Neural cell (in vitro differentiated cells): ENCODE data around the gene CLEC3B. TPM values are rescaled to one million over a fixed set of nuclear protein-coding genes. Genes with fewer than 3 reads are reported as not detected.

ENCODE experiments used
- H2AFZ ChIP-seq: fragments of 200-600, 300-800 bp; sonication (generic), shearing (Covaris generic); 2 replicates; pipeline ENCODE4 v1.6.0; 2014; ENCODE audit warnings: low read depth, mild to moderate bottlenecking, antibody characterized with exemption, low read length, moderate library complexity
- H3F3A ChIP-seq: fragments of 200-600 bp; shearing (Covaris generic); 2 replicates; pipeline ENCODE4 v1.6.1; 2016; ENCODE audit warnings: mild to moderate bottlenecking, moderate library complexity, mixed read lengths, antibody characterized with exemption, low read length; ENCODE audit not compliant: insufficient read depth, poor library complexity, severe bottlenecking
- H3K27ac ChIP-seq: fragments of 200-600, 300-800 bp; sonication (generic), shearing (Covaris generic); 2 replicates; pipeline ENCODE4 v1.5.1; 2014; ENCODE audit warnings: mild to moderate bottlenecking, low read length, moderate library complexity
- H3K27me3 ChIP-seq: fragments of 300-800, 200-600 bp; sonication (generic), shearing (Covaris generic); 2 replicates; pipeline ENCODE4 v1.6.0; 2014; ENCODE audit warnings: mild to moderate bottlenecking, low read depth, low read length, moderate library complexity; ENCODE audit not compliant: insufficient read depth
- H3K36me3 ChIP-seq: fragments of 300-800, 200-600 bp; sonication (generic), shearing (Covaris generic); 2 replicates; pipeline ENCODE4 v1.5.1; 2014; ENCODE audit warnings: mild to moderate bottlenecking, antibody characterized with exemption, low read length, moderate library complexity; ENCODE audit not compliant: insufficient read depth
- H3K4me2 ChIP-seq: fragments of 300-800, 200-600 bp; sonication (generic), shearing (Covaris generic); 2 replicates; pipeline ENCODE4 v1.6.0; 2014; ENCODE audit warnings: mild to moderate bottlenecking, low read length
- H3K4me3 ChIP-seq: fragments of 300-800, 200-600 bp; sonication (generic), shearing (Covaris generic); 2 replicates; pipeline ENCODE4 v1.5.1; 2014; ENCODE audit warnings: mild to moderate bottlenecking, low read length, moderate library complexity
- H3K79me2 ChIP-seq: fragments of 200-600 bp; shearing (Covaris generic); replicated peaks from 2 replicates; pipeline ENCODE4 v1.6.0; 2014; ENCODE audit warnings: mild to moderate bottlenecking, low read length, moderate library complexity; ENCODE audit not compliant: insufficient read depth
- H3K9ac ChIP-seq: fragments of 300-800, 200-600 bp; sonication (generic), shearing (Covaris generic); 2 replicates; pipeline ENCODE4 v1.6.1; 2016; ENCODE audit warnings: mild to moderate bottlenecking, low read length, mixed read lengths
- H3K9me2 ChIP-seq: fragments of 200-600 bp; shearing (Covaris generic); 2 replicates; pipeline ENCODE4 v1.6.1; 2016; ENCODE audit warnings: mild to moderate bottlenecking, low read length, mixed read lengths; ENCODE audit not compliant: insufficient read depth
- H3K9me3 ChIP-seq: fragments of 200-600, 300-800 bp; sonication (generic), shearing (Covaris generic); 2 replicates; pipeline ENCODE4 v1.6.1; 2016; ENCODE audit warnings: mild to moderate bottlenecking, mixed run types, low read length, moderate library complexity, mixed read lengths
- H4K20me1 ChIP-seq: fragments of 200-600 bp; shearing (Covaris generic); 2 replicates; pipeline ENCODE4 v1.6.1; 2016; ENCODE audit warnings: mild to moderate bottlenecking, mixed run types; ENCODE audit not compliant: insufficient read depth
- CTCF ChIP-seq: fragments of 450-650 bp; IDR thresholded peaks from 2 replicates; pipeline ENCODE4 v1.5.1; 2014; ENCODE audit warnings: antibody characterized with exemption, mild to moderate bottlenecking, moderate library complexity; ENCODE audit not compliant: poor library complexity, severe bottlenecking
- EP300 ChIP-seq: fragments of 450-650 bp; conservative IDR thresholded peaks from 2 replicates; pipeline ENCODE4 v1.6.1; 2014; ENCODE audit warnings: antibody characterized with exemption, mild to moderate bottlenecking, moderate library complexity; ENCODE audit not compliant: poor library complexity, severe bottlenecking
- EZH2 ChIP-seq: fragments of 200-600, 300-800 bp; shearing (Covaris generic), sonication (generic); IDR thresholded peaks from 2 replicates; pipeline ENCODE4 v1.6.1; 2014; ENCODE audit warnings: antibody characterized with exemption, low read length, borderline replicate concordance, mild to moderate bottlenecking; ENCODE audit not compliant: insufficient read depth, poor library complexity, severe bottlenecking
- MXI1 ChIP-seq: fragments of 450-650 bp; conservative IDR thresholded peaks from 2 replicates; pipeline ENCODE4 v1.6.1; 2014; ENCODE audit warnings: antibody characterized with exemption, mild to moderate bottlenecking; ENCODE audit not compliant: poor library complexity, severe bottlenecking
- POLR2AphosphoS5 ChIP-seq: IDR thresholded peaks from 2 replicates; pipeline ENCODE4 v1.6.1; 2012
- RAD21 ChIP-seq: fragments of 450-650 bp; conservative IDR thresholded peaks from 2 replicates; pipeline ENCODE4 v1.6.1; 2014; ENCODE audit warnings: antibody characterized with exemption, mild to moderate bottlenecking, moderate library complexity
- SMC3 ChIP-seq: fragments of 450-650 bp; conservative IDR thresholded peaks from 2 replicates; pipeline ENCODE4 v1.6.1; 2014; ENCODE audit warnings: antibody characterized with exemption, mild to moderate bottlenecking, moderate library complexity; ENCODE audit not compliant: poor library complexity
- TAF1 ChIP-seq: IDR thresholded peaks from 2 replicates; pipeline ENCODE4 v1.6.1; 2012; ENCODE audit warnings: low read depth
- polyA minus RNA-seq: library from RNA; depleted of rRNA, polyadenylated mRNA; stranded (reverse); fragments of >200 nt; gene quantifications from 2 replicates; pipeline ENCODE4 v1.2.3, GENCODE V29; 2014
- polyA plus RNA-seq: library from polyadenylated mRNA; depleted of rRNA; stranded (reverse); fragments of >200 nt; gene quantifications from 2 replicates; pipeline ENCODE4 v1.2.3, GENCODE V29; 2014
- TF ChIP-seq, protein P1 (sequence below): IDR thresholded peaks from 2 replicates; pipeline ENCODE4 v1.6.1; 2012; ENCODE audit warnings: borderline replicate concordance

The CLEC3B gene
- polyA plus RNA-seq = 2.6 and 4.9 TPM in 2 replicates
- polyA minus RNA-seq = not detected in 2 replicates

- Histone ChIP-seq H3K27me3 (no peaks in the 10 kb centered on the region), H3K9ac (no peak within 1 kb of the TSS), H3K4me3 (no peak within 1 kb of the TSS), H3K4me2 (no peak within 1 kb of the TSS), H3K79me2 (no peaks in the 10 kb centered on the region), H2AFZ (no peak within 1 kb of the TSS), H3K36me3 (no peaks in the 10 kb centered on the region), H3K9me2 (no peaks in the 10 kb centered on the region), H3K9me3 (no peaks in the 10 kb centered on the region), H3F3A (no peaks in the 10 kb centered on the region), H3K27ac (no peak within 1 kb of the TSS), H4K20me1 (no peaks in the 10 kb centered on the region)
- TF ChIP-seq SMC3 = no peak
These were observed at the start of gene CLEC3B for GRCh38 chr3:45026038-45026437. Gene CLEC3B (plus strand): TSS chr3:45026303. CDS start chr3:45026363, 60 bp downstream.

DNA sequence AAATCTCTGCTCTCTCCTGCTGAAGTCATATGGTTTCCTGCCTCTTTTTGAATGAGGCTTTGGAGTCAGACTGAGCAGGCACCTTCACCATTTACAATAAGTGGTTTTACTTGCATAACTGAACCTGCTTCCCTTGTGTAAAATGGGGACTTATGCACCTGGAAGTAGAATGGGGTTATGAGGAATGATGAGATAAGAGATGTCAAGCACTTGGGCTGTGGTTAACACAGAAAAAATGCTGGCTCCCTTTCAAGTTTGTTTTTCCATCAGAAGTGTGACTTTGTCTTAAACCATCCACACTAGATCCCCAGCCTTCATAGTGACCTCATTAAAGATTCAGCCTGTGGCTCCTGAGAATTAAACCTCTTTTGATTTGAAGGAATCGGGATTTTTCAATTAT, 44.9 kb upstream of the CLEC3B start:
- TF ChIP-seq TAF1 = no peak
- TF ChIP-seq, protein P1, sequence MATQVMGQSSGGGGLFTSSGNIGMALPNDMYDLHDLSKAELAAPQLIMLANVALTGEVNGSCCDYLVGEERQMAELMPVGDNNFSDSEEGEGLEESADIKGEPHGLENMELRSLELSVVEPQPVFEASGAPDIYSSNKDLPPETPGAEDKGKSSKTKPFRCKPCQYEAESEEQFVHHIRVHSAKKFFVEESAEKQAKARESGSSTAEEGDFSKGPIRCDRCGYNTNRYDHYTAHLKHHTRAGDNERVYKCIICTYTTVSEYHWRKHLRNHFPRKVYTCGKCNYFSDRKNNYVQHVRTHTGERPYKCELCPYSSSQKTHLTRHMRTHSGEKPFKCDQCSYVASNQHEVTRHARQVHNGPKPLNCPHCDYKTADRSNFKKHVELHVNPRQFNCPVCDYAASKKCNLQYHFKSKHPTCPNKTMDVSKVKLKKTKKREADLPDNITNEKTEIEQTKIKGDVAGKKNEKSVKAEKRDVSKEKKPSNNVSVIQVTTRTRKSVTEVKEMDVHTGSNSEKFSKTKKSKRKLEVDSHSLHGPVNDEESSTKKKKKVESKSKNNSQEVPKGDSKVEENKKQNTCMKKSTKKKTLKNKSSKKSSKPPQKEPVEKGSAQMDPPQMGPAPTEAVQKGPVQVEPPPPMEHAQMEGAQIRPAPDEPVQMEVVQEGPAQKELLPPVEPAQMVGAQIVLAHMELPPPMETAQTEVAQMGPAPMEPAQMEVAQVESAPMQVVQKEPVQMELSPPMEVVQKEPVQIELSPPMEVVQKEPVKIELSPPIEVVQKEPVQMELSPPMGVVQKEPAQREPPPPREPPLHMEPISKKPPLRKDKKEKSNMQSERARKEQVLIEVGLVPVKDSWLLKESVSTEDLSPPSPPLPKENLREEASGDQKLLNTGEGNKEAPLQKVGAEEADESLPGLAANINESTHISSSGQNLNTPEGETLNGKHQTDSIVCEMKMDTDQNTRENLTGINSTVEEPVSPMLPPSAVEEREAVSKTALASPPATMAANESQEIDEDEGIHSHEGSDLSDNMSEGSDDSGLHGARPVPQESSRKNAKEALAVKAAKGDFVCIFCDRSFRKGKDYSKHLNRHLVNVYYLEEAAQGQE = no peak
- no peak for TF ChIP-seq SMC3
- no peak for TF ChIP-seq POLR2AphosphoS5
- no peak for TF ChIP-seq RAD21
- TF ChIP-seq EP300 = no peak
- TF ChIP-seq CTCF = no peak
- TF ChIP-seq EZH2 = no peak
- no peak for TF ChIP-seq MXI1
- no peaks in the 10 kb centered on the region for H3K9me3 ChIP-seq
- no peak overlapping the region for H3K27ac ChIP-seq
- no peaks in the 10 kb centered on the region for H3F3A ChIP-seq
- H3K79me2 ChIP-seq = peaks cover 40% of the 10 kb centered on the region
- no peaks in the 10 kb centered on the region for H3K27me3 ChIP-seq
- no peaks in the 10 kb centered on the region for H4K20me1 ChIP-seq
- no peak overlapping the region for H3K9ac ChIP-seq
- no peak overlapping the region for H2AFZ ChIP-seq
- no peaks in the 10 kb centered on the region for H3K36me3 ChIP-seq
- no peak overlapping the region for H3K4me3 ChIP-seq
- H3K9me2 ChIP-seq = no peaks in the 10 kb centered on the region
- no peak overlapping the region for H3K4me2 ChIP-seq

DNA sequence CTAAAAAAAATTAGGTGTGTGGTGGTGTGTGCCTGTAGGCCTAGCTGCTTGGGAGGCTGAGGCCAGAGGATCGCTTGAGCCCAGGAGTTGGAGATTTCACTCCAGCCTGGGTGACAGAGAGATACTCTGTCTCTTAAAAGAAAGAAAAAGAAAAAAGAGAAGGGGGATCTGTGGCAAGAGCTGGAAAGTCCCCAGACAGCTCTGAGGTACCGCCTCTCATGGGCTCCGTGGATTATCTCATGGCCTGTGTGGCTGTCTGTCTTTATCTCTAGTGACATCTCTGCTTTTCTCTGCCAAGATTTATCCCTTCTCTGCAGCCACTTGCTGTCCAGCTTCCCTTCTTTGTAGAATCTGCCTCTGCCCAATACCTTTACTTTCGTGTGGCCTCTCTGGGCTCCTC, 44.4 kb upstream of the CLEC3B start:
- Histone ChIP-seq H3K9ac (no peak overlapping the region), H3K27ac (no peak overlapping the region), H3K27me3 (no peaks in the 10 kb centered on the region), H3K4me2 (no peak overlapping the region), H3F3A (no peaks in the 10 kb centered on the region), H3K79me2 (peaks cover 34% of the 10 kb centered on the region), H2AFZ (no peak overlapping the region), H3K9me2 (no peaks in the 10 kb centered on the region), H3K4me3 (no peak overlapping the region), H4K20me1 (no peaks in the 10 kb centered on the region), H3K36me3 (no peaks in the 10 kb centered on the region), H3K9me3 (no peaks in the 10 kb centered on the region)
- no peak for TF ChIP-seq EP300
- TF ChIP-seq EZH2 = no peak
- TF ChIP-seq SMC3 = no peak
- TF ChIP-seq CTCF = no peak
